Measurements from ENCODE around the gene RAPGEF1. TPM values are rescaled to one million over a fixed set of nuclear protein-coding genes. Genes with fewer than 3 reads are reported as not detected.

The RAPGEF1 gene
- total RNA-seq, 1 donor from 2014 or later = 58.1 TPM

GRCh38 chr9:131587331-131587730 lies 152.5 kb downstream of the RAPGEF1 start:
- no peak for DNase-seq

- DNase-seq = no peak
Observed at GRCh38 chr9:131585375-131585774, 154.5 kb downstream of the RAPGEF1 start.

DNA sequence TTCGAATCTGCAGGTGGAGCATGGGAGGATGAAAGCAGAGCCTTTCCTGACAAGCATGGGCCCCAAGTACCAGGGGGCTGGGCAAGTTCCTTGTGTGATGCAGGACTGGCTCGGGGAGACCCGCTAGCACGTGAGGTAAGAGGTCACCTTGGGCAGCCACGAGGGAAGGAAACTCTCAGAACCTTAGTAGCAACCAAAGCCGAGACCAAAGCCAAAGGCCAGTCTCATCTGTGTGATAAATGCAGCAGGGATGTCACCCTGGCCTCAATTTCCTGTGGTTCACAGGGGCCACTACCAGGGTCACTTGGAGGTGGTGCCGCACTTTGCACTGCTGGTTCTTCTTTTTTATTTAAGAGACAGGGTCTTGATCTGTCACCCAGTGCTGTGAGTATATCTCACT lies 155.0 kb downstream of the RAPGEF1 start:
- DNase-seq = no peak

- DNase-seq = no peak
Observed at GRCh38 chr9:131583836-131584555, 155.9 kb downstream of the RAPGEF1 start.

DNA sequence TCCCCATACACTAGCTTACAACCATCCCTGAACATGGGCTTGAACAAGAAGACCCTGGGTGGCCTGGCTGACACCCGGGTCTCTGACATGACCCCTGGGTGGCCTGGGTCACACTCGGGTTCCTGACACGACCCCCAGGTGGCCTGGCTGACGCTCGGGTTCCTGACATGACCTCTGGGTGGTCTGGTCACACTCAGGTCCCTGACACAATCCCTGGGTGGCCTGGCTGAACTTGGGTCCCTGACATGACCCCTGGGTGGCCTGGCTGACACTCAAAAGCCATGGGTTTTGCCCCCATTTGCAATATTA lies 156.6 kb downstream of the RAPGEF1 start:
- no peak for DNase-seq

GRCh38 chr9:131582466-131583336 lies 157.2 kb downstream of the RAPGEF1 start:
- DNase-seq = no peak

DNA sequence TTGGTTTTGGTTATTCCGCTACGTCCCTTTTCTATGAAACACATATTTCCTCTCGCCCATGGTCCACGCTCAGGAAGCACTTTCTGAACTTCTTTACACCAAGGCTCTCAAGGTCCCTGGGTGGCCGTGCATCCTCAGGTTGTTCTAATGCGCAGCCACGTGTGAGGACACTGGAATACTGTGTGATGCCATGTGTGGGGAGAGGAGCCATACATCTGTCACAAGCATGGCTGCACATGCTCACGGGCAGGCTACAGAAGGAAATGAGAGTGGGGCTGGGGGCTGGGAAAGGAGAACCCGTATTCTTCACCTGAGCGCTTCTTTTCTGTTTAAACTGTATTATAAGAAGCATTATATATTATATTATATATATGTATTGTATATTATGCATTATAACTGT lies 157.8 kb downstream of the RAPGEF1 start:
- DNase-seq = no peak

- no peak for DNase-seq
Observed at GRCh38 chr9:131580358-131580757, 159.5 kb downstream of the RAPGEF1 start.

DNA sequence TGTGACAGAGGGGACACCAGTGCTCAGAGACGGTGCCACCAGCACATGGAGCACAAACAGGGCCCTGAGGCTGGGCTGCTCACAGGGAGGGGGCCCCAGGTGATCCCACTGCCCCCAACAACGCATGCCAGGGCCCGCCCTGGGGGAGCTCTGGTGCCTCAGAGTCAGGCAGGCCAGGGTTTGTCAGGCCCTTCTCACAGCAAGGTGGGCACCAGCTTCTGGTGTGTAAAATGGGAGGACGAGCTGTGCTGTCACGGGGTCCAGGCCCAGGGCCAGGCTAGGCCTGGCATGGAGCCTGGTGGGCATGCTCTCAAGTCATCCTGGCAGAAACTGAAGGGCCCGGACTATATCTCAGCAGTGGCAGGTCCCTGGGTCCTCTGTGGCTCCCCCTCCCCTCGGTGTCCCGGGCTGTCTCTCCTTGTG lies 160.1 kb downstream of the RAPGEF1 start:
- DNase-seq = no peak

DNA sequence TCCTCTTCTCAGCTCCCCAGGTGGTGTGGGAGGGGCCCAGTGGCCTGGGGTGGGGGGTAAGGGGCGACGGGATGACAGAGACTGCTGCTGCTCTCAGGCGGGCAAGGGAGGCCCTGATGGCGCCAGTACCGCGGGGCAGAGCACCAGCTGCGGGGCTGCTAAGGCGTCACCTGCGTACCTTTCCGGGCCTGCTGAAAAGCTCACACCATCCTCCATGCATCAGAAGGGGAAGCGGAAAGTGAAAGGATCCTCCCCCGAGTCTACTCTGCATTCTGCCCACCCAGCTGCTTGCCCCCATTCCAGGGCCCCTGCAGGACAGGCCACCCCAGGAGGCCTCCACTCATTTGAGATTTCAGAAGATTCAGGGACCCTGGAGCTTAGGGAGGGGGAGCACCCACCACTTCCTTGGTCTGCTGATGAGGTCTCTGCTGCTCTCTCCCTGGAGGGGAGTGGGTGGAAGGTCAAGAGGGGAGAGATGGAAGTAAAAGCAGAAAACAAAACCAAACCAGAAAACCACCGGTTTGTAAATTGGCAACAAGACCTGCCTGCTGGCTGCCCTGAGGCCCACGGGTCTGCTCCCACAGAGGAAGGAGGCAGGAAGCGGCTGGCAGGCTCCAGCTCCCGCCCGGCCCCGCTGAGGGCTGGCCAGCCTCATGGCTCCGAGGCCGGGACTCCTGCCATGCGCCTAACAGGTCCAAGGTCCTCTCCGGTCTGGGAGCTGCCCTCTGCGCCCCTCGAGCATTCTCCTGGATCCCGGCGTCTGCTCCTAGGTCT lies 161.0 kb downstream of the RAPGEF1 start:
- no peak for DNase-seq

GRCh38 chr9:131578021-131578420 lies 161.9 kb downstream of the RAPGEF1 start:
- DNase-seq = no peak

- no peak for DNase-seq
Observed at GRCh38 chr9:131577005-131578000, 162.6 kb downstream of the RAPGEF1 start.

- no peak for DNase-seq
Observed at GRCh38 chr9:131575946-131576853, 163.7 kb downstream of the RAPGEF1 start.

GRCh38 chr9:131574730-131575640 lies 164.9 kb downstream of the RAPGEF1 start:
- DNase-seq = no peak

DNA sequence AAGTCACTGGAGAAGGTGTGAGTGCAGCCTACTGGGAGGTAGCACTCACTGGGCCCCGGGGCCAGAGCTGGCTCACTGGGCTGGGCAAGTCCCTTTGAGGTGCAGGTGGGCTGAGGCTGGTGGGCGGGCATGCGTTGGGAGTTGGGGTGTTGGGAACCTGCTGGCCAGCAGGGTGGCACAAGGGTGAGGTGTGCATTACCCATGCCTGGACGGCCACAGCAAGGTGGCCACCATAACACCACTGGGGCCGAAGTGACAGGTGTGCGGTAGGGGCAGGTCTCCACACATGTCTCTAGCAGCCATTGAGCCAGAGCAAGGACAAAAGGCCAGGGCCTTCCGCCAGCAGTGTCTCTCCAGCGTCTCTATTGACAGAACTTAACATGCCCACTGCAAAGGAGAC lies 172.0 kb downstream of the RAPGEF1 start:
- no peak for DNase-seq

DNA sequence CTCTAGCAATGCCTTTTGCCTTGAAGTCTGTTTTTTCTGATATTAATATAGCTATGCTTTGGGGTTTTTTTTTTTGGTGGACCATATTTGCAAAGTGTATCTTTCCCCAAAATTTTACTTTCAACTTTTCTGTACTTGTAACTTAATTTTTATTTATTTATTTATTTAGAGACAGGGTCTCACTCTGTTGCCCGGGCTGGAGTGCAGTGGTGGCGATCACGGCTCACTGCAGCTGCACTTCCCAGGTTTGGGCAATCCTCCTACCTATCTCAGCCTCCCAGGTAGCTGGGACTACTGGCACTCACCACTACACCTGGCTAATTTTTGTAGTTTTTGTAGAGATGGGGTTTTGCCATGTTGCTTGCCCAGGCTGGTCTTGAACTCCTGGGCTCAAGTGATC lies 173.7 kb downstream of the RAPGEF1 start:
- DNase-seq = no peak

GRCh38 chr9:131565369-131565768 lies 174.5 kb downstream of the RAPGEF1 start:
- no peak for DNase-seq

DNA sequence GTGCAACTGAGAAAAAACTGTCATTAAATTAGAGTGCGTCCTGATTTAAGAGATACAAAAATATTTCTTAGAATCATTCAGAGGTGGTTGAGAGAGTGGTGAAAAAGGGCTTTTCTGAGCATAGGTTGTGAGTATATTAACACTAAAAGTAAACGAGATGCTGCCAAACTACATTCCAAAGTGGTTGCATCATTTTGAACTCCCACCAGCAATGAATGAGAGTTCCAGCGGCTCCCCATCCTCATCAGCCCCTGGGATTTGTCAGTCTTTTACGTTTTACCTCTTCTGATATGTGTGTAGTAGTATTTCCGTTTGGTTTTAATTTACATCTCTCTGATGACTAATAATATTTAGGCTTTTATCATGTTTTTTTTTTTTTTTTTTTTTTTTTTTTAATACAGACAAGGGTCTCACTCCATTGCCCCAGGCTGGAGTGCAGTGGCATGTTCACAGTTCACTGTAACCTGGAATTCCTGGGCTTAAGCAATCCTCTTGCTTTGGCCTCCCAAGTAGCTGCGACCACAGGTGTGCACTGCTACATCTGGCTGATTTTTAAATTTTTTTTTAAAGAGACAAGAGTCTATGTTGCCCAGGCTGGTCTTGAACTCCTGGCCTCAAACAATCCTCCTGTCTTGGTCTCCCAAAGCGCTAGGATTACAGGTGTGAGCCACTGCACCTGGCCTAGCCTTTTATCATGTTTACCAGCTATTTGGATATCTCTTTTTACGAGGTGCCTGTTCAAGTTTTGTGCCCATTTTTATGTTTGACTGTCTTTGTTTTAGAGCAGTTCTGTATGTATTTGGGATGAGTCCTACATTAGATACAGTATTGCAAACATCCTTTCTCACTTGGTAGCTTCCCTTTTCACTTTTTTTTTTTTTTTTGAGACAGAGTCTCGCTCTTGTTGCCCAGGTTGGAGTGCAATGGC lies 177.6 kb downstream of the RAPGEF1 start:
- DNase-seq = no peak
